Stomach (tissue), 4 donors: ENCODE results near the gene NEK6.
"Not testable (repeated sequence)": the region's sequence is repeated elsewhere in the genome, so short reads cannot be mapped to it uniquely, and the experiment has no call there.

ENCODE experiments used
- CTCF ChIP-seq, 7 experiments: fragments of 450-650 bp in 4 of 7; fragments of 200-600 bp in 3 of 7; sonication (generic) in 3 of 7; IDR thresholded peaks; one replicate each; pipeline ENCODE4 v1.5.1; 2016 to 2019; ENCODE audit warnings: antibody characterized with exemption in 7 of 7, control low read depth in 2 of 7, mild to moderate bottlenecking in 1 of 7
- POLR2A ChIP-seq, 4 donors: fragments of 450-650 bp; IDR thresholded peaks; one replicate each; pipeline ENCODE4 v1.6.1; 2016; ENCODE audit warnings: antibody characterized with exemption in 4 of 4, control low read depth in 2 of 4, mild to moderate bottlenecking in 1 of 4, moderate library complexity in 1 of 4
- POLR2AphosphoS5 ChIP-seq, 3 donors: sonication (generic); formaldehyde crosslinking; IDR thresholded peaks; one replicate each; pipeline ENCODE4 v1.6.1; 2016; ENCODE audit warnings: antibody characterized with exemption in 3 of 3

GRCh38 chr9:124252878-124253277, 4.9 kb upstream of the NEK6 start:
- TF ChIP-seq POLR2A, CTCF, POLR2AphosphoS5 (IDR thresholded peaks at IDR 0.05): not testable (repeated sequence)
